Choroid plexus epithelial cell (primary cell): ENCODE measurements around the gene ARFRP1.

ENCODE experiments used
- DNase-seq: peaks from one replicate; pipeline ENCODE4 v3.0.0-alpha.2; 2010; ENCODE audit warnings: low read depth
- H3K4me3 ChIP-seq: 2 replicates; pipeline ENCODE4 v1.5.1; 2011; ENCODE audit warnings: low read depth, mild to moderate bottlenecking, control low read depth, low read length, moderate library complexity
- TF ChIP-seq, protein P1 (sequence below): conservative IDR thresholded peaks from 2 replicates; pipeline ENCODE4 v1.5.1; 2011; ENCODE audit warnings: low read depth, mild to moderate bottlenecking, control low read depth, inconsistent platforms, low read length, moderate library complexity

ARFRP1 gene

DNA sequence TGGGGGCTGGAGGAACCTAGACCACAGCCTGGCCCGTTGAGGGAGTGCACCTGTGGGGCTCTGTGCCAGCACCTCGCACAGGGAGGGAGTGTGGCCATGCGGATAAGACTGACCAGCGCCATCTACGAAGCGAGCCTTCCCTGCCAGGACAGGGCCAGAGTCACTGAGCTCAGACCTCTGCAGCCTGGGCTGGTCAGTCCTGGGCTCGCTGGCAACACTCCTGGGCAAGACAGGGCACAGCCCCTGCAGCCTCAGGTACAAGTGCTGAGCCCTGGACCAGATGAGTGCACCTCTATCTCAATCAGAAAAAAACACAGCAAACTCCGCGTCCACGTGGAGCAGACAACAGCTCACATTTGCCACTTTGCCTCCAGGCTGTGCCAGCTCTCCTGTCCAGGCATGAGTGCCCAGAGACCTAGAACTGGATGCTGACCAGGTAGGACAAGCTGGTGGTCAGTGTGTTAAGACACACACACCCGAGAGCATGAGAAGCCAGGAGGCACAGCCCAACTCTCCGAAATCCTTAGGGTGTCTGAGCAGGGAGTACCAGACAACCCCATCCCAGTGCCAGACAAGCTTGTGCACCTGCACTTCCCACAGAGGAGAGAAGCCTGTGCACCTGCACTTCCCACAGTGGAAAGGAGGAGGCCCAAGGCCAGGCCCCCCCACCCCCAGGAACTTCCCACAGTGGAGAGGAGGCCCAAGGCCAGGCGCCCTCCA is 4.9 kb downstream of the ARFRP1 start:
- TF ChIP-seq, protein P1, sequence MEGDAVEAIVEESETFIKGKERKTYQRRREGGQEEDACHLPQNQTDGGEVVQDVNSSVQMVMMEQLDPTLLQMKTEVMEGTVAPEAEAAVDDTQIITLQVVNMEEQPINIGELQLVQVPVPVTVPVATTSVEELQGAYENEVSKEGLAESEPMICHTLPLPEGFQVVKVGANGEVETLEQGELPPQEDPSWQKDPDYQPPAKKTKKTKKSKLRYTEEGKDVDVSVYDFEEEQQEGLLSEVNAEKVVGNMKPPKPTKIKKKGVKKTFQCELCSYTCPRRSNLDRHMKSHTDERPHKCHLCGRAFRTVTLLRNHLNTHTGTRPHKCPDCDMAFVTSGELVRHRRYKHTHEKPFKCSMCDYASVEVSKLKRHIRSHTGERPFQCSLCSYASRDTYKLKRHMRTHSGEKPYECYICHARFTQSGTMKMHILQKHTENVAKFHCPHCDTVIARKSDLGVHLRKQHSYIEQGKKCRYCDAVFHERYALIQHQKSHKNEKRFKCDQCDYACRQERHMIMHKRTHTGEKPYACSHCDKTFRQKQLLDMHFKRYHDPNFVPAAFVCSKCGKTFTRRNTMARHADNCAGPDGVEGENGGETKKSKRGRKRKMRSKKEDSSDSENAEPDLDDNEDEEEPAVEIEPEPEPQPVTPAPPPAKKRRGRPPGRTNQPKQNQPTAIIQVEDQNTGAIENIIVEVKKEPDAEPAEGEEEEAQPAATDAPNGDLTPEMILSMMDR = no peak
- DNase-seq = no peak
- H3K4me3 ChIP-seq = no peak overlapping the region

DNA sequence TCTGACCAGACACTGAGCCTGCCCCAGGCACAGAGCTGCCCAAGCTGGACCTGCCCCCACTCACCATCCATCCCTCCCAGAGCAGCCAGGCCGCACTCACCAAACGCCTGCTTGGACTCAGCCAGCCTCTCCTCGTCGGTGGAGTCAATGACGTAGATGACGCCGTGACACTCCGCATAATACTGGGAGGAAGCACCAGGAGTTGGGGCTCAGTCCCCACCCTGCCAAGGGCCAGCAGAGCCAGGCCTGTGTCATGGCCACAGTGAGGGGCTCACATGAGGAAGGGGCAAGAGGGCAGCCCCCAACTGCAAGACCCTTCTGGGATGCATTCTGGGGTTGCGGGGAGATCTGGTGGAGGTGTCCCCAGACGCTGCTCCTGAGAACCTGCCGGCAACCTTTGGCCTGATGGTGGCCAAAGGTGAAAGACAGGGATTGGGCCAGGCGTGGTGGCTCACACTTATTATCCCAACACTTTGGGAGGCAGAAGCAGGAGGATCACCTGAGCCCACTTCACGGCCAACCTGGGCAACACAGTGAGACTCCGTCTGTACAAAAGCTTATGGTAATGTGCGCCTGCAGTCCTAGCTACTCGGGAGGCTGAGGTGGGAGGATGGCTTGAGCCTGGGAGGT is 5.6 kb downstream of the ARFRP1 start:
- TF ChIP-seq, protein P1 = no peak
- DNase-seq = no peak
- H3K4me3 ChIP-seq = no peak overlapping the region

DNA sequence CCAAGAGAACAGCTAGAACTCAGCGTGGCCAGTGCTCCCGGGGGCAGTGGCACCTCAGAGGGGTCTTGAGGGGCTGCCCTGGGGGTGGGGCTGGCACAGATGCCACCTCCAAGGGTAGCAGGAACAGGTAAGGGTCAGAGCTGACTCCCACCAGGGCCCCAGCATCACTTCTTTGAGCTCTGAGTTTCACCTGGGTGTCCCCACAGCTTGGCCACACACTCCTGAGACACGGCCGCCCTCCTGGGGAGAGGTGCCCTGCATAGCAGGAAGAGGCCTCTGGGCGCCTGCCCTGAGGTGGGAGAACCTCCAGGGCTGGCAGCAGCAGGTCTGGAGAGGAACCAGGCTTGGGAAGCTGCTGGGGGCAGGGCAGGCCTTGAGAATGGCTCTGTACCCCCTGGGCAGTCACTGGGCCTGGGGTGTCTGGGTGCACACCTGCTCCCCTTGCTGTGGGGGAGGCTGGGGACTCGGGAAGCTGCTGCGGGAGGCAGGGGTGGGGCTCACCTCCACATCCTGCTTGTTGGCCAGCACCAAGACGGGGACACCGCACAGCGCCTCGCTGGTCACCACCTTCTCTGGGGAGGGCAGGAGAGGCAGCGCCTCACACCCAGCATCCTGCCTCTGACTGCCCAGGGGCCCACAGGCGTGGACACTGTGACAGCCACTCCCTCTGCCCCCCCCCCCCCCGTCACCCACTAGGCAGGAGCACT is 6.3 kb downstream of the ARFRP1 start:
- TF ChIP-seq, protein P1 = no peak
- DNase-seq = no peak
- no peak overlapping the region for H3K4me3 ChIP-seq

DNA sequence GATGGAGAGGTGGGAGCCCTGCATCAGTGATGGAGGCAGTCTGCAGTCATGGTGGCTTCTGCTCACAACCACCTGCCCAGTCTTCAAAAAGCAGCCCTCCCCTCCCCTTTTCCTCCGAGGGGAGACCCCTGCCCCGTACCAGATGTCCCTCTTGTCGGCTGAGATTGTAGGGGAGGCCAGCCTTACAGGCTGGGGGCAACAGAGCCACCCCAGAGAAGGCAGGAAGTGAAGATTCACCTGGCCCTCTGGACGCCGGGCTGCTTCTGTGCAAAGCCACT is 6.8 kb downstream of the ARFRP1 start:
- TF ChIP-seq, protein P1 = no peak
- no peak for DNase-seq
- H3K4me3 ChIP-seq = no peak overlapping the region

DNA sequence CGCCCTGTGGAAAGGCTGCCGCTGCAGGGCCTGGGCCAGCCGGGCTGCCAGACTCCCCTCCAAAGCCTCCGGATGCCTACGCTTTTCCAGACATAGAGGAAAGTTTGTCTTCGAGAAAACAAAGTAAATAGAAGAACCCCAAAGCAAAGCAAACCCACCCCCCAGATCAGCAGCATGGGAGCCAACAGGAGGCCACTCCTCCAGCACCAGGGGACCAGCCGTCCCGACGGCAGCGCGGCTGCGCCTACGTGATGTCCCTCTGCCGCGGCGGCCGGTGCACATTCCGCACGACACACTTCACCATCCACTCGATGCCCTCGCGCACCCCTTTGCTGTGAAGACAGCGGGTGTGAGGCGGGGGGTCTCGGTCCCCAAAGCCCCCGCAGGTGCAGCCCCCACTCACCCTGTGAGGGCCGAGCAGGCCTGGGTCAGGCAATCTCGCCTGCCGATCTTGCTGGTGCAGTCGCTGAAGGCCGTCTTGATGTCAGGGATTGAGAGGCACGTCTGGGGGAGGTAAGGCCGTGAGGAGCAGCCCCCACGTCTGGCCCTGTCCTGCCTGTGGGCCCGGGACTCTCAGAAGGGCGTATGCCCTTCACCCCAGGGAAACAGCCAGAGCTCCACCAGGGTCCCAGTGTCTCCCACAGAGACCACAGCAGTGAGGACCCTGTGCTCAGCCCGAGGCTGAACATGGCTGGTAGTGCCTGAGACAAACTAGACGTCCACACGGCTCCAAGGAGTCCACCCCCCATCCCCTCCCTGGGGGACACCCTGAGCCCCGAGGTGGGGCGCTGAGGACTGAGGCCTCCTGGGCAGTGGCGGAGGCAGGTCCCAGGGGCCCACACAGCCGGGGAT is 7.4 kb downstream of the ARFRP1 start:
- H3K4me3 ChIP-seq = no peak overlapping the region
- DNase-seq = no peak
- TF ChIP-seq, protein P1 = no peak

DNA sequence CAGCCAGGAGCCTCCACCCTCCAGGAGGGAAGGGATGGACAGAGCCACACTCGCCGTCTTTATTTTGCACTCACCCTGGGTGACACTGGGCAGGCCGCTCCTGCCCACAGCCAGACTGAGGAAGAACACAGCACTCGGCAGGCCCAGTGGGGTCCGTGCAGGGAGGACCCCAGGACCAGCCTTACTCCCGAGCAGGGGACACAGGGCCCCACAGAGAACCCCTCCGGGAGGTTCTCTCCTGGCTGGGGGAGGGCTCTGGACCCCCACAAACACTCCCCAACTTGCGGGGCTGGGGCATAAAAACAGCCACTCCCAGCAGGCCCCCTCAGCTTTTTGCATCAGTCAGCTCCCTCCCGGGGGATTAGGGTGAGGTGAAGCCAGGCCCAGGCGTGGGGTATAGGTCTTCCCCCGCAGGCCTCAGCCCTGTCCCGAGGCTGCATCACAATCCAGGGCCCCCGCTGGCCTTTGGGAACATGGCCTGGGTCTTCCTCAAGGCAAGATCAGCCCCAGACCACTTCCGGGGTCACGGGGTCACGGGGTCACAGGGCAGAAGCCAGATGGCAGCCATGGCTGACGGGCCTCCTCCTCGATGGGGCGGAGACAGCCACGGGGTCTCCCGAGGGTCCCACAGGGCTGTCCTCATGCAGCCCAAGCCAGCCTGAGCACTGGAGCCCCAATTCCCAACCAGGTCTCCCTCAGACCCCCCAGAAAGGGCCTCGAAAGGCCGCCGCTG is 8.1 kb downstream of the ARFRP1 start:
- no peak for DNase-seq
- TF ChIP-seq, protein P1 = no peak
- H3K4me3 ChIP-seq = no peak overlapping the region
